Memory B cell (primary cell): Measurements from ENCODE around the gene COL18A1.

ENCODE experiments used
- ATAC-seq: fragments of 150-1000 bp; cut with Tn5 transposase; 2 replicates; pipeline ENCODE4 v1.10.0; 2021; ENCODE audit warnings: low read depth, mild to moderate bottlenecking, moderate library complexity
- DNase-seq, 2 donors: peaks; one replicate each; pipeline ENCODE4 v3.0.0; 2022; ENCODE audit warnings: low spot score in 2 of 2
- H3K27ac Mint-ChIP-seq: one replicate; pipeline ENCODE4 v1.8.0; 2022; ENCODE audit warnings: mild to moderate bottlenecking, moderate library complexity, mixed read lengths
- H3K27me3 Mint-ChIP-seq: one replicate; pipeline ENCODE4 v1.8.0; 2022; ENCODE audit warnings: mixed read lengths
- H3K36me3 Mint-ChIP-seq: one replicate; pipeline ENCODE4 v1.8.0; 2022; ENCODE audit warnings: mild to moderate bottlenecking, mixed read lengths
- H3K4me1 Mint-ChIP-seq: one replicate; pipeline ENCODE4 v1.8.0; 2022; ENCODE audit warnings: mixed read lengths
- H3K4me3 Mint-ChIP-seq: one replicate; pipeline ENCODE4 v1.8.0; 2022; ENCODE audit warnings: mild to moderate bottlenecking, moderate library complexity, mixed read lengths
- H3K9me3 Mint-ChIP-seq: one replicate; pipeline ENCODE4 v1.8.0; 2022; ENCODE audit warnings: mixed read lengths

COL18A1 gene

DNA sequence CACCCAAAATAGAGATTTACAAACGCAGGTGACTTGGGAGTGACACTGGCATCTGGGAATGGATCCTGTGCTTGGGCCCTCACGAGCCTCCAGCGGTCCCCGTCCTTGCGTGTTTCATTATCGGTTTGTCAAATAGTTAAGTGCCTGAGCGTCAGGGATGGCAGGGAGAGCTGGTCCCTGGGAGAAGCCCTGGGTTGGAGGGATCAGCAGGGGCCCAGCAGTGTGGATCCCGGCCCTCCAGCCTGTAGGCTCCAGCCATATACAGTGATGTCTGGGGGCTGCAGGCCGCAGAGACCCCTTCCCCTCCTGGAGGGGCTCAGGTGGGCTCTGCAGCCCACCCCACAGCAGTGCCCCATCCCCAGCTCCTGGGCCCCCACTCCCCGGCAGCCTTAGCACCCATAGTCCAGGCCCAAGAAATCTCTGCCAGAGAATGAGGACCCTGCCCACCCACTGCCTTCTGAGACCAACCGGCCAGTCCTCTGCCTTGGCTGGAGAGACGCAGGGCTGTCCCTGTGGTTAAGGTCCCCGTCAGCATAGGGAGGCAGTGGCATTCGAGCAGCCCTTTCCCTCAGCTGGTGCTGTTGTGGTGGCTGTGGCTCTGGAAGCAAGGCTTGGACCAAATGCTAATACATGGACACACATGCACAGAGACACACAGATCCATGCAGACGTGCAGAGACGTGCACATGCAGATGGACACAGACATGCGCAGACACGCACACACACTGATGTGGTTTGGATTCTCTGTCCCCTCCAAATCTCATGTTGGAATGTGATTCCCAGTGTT, 139.7 kb downstream of the COL18A1 start:
- H3K27ac Mint-ChIP-seq: no peak overlapping the region
- no peaks in the 10 kb centered on the region for H3K36me3 Mint-ChIP-seq
- H3K27me3 Mint-ChIP-seq: no peaks in the 10 kb centered on the region
- peaks cover 16% of the 10 kb centered on the region for H3K4me1 Mint-ChIP-seq
- DNase-seq: no peak
- no peak for ATAC-seq
- H3K9me3 Mint-ChIP-seq: no peaks in the 10 kb centered on the region
- no peak overlapping the region for H3K4me3 Mint-ChIP-seq

DNA sequence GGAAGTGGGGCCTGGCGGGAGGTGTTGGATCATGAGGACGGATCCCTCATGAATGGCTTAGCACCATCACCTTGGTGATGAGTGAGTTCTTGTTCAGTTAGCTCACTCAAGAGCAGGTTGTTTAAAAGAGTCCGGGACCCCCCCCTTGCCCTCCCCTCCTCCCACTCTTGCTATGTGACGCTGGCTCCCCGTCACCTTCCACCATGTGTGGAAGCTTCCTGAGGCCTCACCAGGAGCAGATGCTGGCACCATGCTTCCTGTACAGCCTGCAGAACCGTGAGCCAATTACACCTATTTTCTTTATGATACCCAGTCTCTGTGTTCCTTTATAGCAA, 140.2 kb downstream of the COL18A1 start:
- H3K36me3 Mint-ChIP-seq: no peaks in the 10 kb centered on the region
- H3K9me3 Mint-ChIP-seq: no peaks in the 10 kb centered on the region
- DNase-seq: no peak
- peaks cover 19% of the 10 kb centered on the region for H3K4me1 Mint-ChIP-seq
- no peak overlapping the region for H3K27ac Mint-ChIP-seq
- H3K27me3 Mint-ChIP-seq: no peaks in the 10 kb centered on the region
- H3K4me3 Mint-ChIP-seq: no peak overlapping the region
- no peak for ATAC-seq

GRCh38 chr21:45545691-45546531, 140.9 kb downstream of the COL18A1 start:
- H3K4me3 Mint-ChIP-seq: no peak overlapping the region
- H3K9me3 Mint-ChIP-seq: no peaks in the 10 kb centered on the region
- peaks cover 24% of the 10 kb centered on the region for H3K4me1 Mint-ChIP-seq

DNA sequence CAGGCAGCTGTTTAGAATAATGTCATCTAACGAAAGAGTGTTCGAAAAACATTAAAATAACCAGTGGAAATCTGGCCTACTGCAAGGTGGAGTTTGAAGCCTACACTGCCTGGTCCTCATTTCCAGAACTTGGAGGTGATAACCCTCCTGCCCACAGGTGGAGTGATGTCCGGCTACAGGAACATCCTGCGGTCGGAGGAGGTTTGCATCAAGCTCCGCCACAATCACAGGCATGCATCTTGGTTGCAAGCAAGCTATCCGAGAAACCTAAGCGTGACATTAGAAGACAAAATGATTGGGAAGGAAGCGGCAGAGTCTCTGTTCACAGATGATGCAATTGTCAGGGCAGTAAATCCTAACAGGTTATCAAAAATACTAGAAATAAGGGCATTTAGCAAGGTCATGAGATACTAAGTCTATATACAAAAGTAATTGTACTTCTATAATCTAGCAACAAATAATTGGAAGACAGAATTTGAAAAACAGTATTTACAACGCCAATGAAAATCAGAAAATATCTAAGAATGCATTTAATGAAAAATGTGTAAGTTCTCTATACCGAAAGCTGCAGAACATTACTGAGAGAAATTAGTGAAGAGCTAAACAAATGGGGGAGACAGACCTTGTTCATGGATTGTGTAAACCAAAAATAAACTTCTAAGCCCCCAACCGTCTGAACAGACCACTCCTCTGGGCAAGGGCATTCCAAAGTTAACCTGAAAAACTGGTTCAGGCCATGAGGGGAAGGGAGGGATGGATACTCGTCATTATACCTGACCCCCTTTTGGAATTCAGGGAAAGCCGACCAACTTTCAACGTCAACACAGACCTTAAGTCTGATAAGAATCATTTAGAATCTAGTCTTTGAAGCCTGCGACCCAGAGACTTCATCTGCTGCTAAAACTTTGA, 141.9 kb downstream of the COL18A1 start:
- Mint-ChIP-seq H3K36me3 (no peaks in the 10 kb centered on the region), H3K9me3 (no peaks in the 10 kb centered on the region), H3K4me3 (no peak overlapping the region), H3K27me3 (no peaks in the 10 kb centered on the region), H3K27ac (peak overlapping the region; percentile 75), H3K4me1 (peaks cover 33% of the 10 kb centered on the region)
- no peak for DNase-seq
- ATAC-seq: no peak

More at GRCh38 chr21:45545691-45546531, 140.9 kb downstream of the COL18A1 start:
- no peak for DNase-seq
- no peak overlapping the region for H3K27ac Mint-ChIP-seq
- no peaks in the 10 kb centered on the region for H3K27me3 Mint-ChIP-seq
- H3K36me3 Mint-ChIP-seq: no peaks in the 10 kb centered on the region
- no peak for ATAC-seq

DNA sequence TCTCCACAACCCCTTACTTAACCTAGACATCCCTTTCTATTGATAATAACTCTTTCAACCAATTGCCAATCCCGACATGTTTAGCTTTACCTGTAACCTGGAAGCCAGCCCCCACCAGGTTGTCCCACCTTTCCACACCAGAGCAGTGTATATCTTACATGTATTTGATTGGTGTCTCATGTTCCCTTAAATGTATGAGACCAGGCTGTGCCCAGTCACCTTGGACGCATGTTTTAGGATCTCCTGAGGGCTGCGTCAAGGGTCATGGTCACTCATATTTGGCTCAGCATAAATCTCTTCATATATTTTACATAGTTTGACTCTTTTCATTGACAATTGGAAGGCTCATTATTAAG, 142.6 kb downstream of the COL18A1 start:
- H3K4me1 Mint-ChIP-seq: peaks cover 35% of the 10 kb centered on the region
- H3K27me3 Mint-ChIP-seq: no peaks in the 10 kb centered on the region
- no peaks in the 10 kb centered on the region for H3K9me3 Mint-ChIP-seq
- no peak for ATAC-seq
- no peak overlapping the region for H3K4me3 Mint-ChIP-seq
- DNase-seq: no peak
- no peaks in the 10 kb centered on the region for H3K36me3 Mint-ChIP-seq
- no peak overlapping the region for H3K27ac Mint-ChIP-seq

GRCh38 chr21:45548711-45549491, 143.9 kb downstream of the COL18A1 start:
- DNase-seq: no peak
- Mint-ChIP-seq H3K36me3 (no peaks in the 10 kb centered on the region), H3K4me3 (peak overlapping the region; percentile 73), H3K4me1 (peaks cover 29% of the 10 kb centered on the region), H3K27me3 (no peaks in the 10 kb centered on the region), H3K27ac (peak overlapping the region; percentile 5), H3K9me3 (no peaks in the 10 kb centered on the region)
- no peak for ATAC-seq

DNA sequence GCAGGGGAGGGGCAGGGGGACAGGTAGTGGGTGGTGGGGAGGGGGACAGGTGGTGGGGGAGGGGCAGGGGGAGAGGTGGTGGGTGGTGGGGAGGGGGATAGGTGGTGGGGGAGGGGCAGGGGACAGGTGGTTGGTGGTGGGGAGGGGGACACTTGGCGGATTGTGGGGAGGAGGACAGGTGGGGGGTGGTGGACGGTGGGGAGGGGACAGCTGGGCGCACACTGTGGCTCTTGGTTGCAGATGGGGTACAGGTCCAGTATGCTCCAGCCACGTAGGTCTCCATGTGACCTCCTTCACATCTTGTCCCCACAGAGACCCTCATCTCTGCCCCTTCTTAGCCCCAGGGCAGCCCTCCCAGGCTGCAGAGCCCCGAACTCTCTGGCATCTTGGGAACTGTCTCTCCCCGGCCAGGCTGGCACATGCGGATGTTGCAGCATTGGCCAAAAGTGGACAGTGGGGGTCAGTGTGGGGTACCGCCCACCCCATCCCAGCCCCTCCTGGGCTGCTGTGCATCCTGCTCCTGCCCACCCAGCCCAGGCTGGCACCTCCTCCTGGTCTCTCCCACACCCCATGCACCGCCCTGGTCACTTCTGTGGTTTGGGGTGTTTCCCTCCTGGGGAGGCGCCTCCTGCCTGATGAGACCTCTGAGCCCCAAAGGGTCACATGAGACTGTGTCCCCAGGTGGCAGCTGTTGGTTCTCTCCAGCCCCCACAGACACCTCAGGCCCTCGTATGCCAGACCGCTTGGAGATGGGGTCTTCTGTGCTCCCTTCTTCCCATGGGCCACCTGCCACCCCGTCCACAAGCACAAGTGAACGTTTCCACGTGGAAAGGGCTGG, 144.9 kb downstream of the COL18A1 start:
- Mint-ChIP-seq H3K27ac (peak overlapping the region; percentile 62), H3K27me3 (no peaks in the 10 kb centered on the region), H3K4me1 (peaks cover 33% of the 10 kb centered on the region), H3K9me3 (no peaks in the 10 kb centered on the region), H3K36me3 (no peaks in the 10 kb centered on the region), H3K4me3 (peak overlapping the region; percentile 85)
- ATAC-seq: no peak
- DNase-seq: no peak

DNA sequence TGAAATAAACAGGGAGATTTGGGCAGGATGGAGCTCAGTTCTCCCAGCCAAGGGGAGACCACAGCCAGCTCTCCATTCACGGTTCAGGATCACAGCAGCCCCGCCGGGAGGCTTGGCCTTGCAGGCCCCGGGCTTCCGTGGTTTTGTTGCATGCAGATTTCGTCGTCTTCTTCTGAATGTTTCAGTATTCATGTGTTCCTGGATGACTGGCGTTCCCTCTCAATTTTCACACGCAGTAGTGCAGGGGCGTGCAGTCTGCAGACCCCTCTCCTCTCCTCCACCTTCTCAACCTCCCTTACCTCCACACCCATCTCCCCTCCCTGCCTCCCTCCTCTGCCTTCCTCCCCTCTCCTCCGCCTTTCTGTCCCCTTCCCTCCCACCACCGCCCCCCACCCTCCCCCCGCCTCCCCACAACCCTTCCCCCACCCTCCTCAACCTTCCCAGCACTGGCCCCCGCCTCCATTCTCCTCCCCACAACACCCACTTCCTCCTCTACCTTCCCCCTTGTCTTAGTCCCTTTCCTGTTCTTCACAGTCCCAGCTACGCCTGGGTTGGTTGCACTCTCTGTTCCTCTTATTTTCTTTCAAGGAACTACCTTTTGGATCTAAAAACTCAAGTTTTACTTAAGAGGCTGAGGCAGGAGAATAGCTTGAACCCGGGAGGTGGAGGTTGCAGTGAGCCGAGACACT, 145.7 kb downstream of the COL18A1 start:
- Mint-ChIP-seq H3K27me3 (no peaks in the 10 kb centered on the region), H3K27ac (peak overlapping the region; percentile 62), H3K36me3 (no peaks in the 10 kb centered on the region), H3K4me3 (peak overlapping the region; percentile 85), H3K4me1 (peaks cover 33% of the 10 kb centered on the region), H3K9me3 (no peaks in the 10 kb centered on the region)
- peak; percentile 62 for ATAC-seq
- peak in 1 of 2 donors; percentile 42 for DNase-seq

DNA sequence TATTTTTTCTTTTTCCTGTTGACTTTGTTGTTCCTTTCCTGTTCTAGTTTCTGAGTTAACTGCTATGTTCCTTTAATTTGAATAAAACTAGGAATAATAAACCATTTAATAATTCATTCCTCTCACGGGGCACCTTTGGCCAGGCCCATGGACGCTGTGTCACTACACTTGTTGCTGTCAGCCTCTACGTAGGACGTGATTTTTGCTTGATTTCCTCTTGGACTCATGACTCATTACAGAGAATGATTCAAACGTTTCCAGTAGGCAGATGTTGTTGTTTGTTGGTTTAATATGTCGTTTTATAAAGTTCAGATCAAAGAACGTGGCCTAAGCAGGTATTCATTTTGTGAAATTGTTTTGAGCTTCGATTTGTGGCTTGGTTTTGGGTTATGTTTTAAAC, 146.4 kb downstream of the COL18A1 start:
- no peaks in the 10 kb centered on the region for H3K36me3 Mint-ChIP-seq
- ATAC-seq: no peak
- H3K27me3 Mint-ChIP-seq: no peaks in the 10 kb centered on the region
- no peak for DNase-seq
- H3K4me1 Mint-ChIP-seq: peaks cover 33% of the 10 kb centered on the region
- H3K9me3 Mint-ChIP-seq: no peaks in the 10 kb centered on the region
- peak overlapping the region; percentile 62 for H3K27ac Mint-ChIP-seq
- H3K4me3 Mint-ChIP-seq: peak overlapping the region; percentile 85

DNA sequence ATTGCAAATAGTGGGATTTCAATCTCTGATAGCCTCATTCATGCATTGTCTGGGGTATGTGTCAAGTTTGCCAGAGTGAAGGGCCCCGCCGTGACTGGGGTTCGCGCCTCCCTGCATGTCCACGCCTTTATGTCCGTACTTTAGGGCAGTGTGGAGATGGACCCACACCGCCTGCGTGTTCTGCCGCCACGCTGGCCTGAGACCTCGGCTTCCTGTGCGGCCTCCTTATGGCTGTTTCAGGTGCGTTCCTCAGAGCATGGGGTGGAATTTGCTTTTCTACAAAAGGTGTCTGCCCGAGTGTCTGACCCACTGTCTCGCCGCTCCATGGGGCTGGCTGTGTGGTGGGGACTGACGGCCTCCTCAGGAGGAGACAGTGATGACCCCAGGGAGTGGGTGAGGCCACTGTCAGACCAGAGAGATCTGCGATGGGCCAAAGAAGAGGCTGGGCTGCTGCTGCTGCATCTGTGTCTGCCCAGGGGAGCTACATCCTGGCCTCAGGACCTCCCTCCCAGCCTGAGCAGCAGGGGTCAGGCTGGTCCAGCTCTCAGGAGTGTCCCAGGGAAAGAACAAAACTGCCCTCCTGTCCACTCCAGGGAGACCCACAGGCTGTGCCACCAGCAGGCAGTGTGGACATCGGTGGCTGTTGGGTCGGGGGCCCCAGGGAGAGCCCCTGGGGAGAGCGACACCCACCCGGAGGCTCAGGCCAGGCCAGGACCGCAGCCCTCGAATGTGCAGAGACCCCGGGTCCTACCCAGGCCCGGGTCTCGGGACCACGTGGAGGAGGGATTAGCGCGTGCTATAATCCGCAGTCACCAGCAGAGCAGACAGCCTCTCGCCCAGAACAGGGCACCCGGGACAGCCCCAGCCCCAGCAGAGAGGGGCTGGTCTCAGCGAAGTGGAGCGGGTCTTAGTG, 147.1 kb downstream of the COL18A1 start:
- Mint-ChIP-seq H3K4me1 (peaks cover 38% of the 10 kb centered on the region), H3K27ac (peak overlapping the region; percentile 62), H3K9me3 (no peaks in the 10 kb centered on the region), H3K36me3 (no peaks in the 10 kb centered on the region), H3K27me3 (no peaks in the 10 kb centered on the region), H3K4me3 (peak overlapping the region; percentile 85)
- DNase-seq (no peak), ATAC-seq (no peak)

DNA sequence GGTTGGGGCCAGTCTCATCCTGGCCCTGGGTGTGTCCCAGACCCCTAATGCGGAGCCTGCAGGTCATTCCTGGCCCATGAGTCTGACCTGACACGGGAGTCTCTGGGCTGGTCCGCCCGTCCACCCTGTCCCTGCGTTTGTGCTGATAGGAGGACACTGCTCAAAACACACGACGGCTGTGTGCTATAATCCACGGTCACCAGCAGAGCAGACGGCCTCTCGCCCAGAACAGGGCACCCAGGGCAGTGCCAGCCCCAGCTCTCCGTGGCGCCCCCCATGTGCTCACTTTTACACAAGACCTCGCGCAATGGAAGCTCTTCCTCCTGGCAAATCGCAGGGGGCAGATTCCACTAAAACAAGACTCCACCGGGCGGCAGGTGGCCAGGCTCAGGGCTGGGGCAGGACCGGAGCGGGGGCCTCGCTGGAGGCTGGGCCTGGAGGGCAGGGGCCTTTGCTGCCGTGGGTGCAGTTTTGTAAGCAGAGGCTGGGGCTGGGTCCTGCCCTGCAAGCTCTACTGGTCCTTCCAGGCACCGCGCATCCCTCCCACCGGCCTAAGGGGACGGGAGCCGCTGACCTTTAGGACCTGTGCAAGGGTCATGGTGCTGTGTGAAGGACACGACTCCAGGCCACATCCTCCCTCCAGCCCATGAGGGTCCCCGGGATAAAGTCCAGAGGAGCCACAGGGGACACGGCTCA, 147.9 kb downstream of the COL18A1 start:
- no peak overlapping the region for H3K27ac Mint-ChIP-seq
- H3K27me3 Mint-ChIP-seq: no peaks in the 10 kb centered on the region
- ATAC-seq (no peak), DNase-seq (no peak)
- H3K36me3 Mint-ChIP-seq: no peaks in the 10 kb centered on the region
- H3K4me3 Mint-ChIP-seq: peak overlapping the region; percentile 46
- peaks cover 38% of the 10 kb centered on the region for H3K4me1 Mint-ChIP-seq
- no peaks in the 10 kb centered on the region for H3K9me3 Mint-ChIP-seq
